ENCODE measurements around the gene UGT1A8. TPM values are rescaled to one million over a fixed set of nuclear protein-coding genes. Genes with fewer than 3 reads are reported as not detected.

Gene UGT1A8
- total and polyA plus RNA-seq, 2 experiments from 2014 or later: 0.45 TPM; not detected in 1

DNA sequence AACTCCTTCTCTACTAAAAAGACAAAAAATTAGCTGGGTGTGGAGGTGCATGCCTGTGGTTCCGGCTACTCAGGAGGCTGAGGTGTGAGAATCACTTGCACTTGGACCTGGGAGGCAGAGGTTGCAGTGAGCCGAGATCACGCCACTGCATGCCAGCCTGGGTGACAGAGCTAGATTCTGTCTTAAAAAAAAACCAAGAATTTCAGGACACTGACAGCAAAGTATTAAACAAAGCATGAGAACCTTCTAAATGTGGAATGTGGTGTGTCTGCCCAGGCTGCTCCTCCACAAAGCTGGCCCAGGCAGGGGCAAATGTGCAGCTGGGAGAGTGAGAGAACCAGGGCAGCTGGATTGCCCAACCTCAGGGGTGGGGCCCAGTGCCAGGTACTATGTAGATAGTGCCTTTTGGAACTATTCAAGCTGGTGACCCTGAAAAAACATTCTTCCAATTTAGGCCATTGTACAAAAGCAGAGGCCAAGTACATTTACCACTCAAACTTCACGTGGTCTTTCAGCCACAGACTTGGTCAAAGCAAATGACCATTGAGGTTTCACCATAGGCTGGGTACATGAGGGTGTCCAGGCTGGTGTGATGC, 88.6 kb downstream of the UGT1A8 start:
- Mint-ChIP-seq H3K4me3 (no peak overlapping the region), H3K27ac (no peak overlapping the region), H3K36me3 (ENCODE audit: low read depth) (no peaks in the 10 kb centered on the region), H3K4me1 (peaks cover under 1% of the 10 kb centered on the region; the same call in 1 of the 3 replicates), H3K27me3 (ENCODE audit: insufficient read depth, low read depth, poor library complexity) (peaks cover 2% of the 10 kb centered on the region), H3K9me3 (no peaks in the 10 kb centered on the region)
- no peaks in the 10 kb centered on the region for H3K79me2 ChIP-seq (replicated peaks; ENCODE audit: insufficient read depth)
- H3F3A ChIP-seq (replicated peaks; ENCODE audit: low read depth): no peaks in the 10 kb centered on the region
- H3K4me3 ChIP-seq: no peak overlapping the region
- H3K9me2 ChIP-seq (ENCODE audit: insufficient read depth): peaks cover 5% of the 10 kb centered on the region; the same call in 1 of the 2 replicates
- DNase-seq (ENCODE audit: low spot score) (no peak), ATAC-seq (no peak)
- no peak overlapping the region for H3K4me2 ChIP-seq
- no peaks in the 10 kb centered on the region for H3K27me3 ChIP-seq (ENCODE audit: insufficient read depth)
- no peak for TF ChIP-seq ZNF331 (CRISPR knock-in tag; IDR thresholded peaks at IDR 0.05; ENCODE audit: low read depth)
- no peak for TF ChIP-seq EZH2 (IDR thresholded peaks at IDR 0.05; ENCODE audit: low read depth, unreplicated experiment)
- TF ChIP-seq NANOG (IDR thresholded peaks at IDR 0.05; ENCODE audit: borderline replicate concordance): no peak
- no peak for TF ChIP-seq JUNB (IDR thresholded peaks at IDR 0.05; ENCODE audit: unreplicated experiment)
- TF ChIP-seq, protein P1, sequence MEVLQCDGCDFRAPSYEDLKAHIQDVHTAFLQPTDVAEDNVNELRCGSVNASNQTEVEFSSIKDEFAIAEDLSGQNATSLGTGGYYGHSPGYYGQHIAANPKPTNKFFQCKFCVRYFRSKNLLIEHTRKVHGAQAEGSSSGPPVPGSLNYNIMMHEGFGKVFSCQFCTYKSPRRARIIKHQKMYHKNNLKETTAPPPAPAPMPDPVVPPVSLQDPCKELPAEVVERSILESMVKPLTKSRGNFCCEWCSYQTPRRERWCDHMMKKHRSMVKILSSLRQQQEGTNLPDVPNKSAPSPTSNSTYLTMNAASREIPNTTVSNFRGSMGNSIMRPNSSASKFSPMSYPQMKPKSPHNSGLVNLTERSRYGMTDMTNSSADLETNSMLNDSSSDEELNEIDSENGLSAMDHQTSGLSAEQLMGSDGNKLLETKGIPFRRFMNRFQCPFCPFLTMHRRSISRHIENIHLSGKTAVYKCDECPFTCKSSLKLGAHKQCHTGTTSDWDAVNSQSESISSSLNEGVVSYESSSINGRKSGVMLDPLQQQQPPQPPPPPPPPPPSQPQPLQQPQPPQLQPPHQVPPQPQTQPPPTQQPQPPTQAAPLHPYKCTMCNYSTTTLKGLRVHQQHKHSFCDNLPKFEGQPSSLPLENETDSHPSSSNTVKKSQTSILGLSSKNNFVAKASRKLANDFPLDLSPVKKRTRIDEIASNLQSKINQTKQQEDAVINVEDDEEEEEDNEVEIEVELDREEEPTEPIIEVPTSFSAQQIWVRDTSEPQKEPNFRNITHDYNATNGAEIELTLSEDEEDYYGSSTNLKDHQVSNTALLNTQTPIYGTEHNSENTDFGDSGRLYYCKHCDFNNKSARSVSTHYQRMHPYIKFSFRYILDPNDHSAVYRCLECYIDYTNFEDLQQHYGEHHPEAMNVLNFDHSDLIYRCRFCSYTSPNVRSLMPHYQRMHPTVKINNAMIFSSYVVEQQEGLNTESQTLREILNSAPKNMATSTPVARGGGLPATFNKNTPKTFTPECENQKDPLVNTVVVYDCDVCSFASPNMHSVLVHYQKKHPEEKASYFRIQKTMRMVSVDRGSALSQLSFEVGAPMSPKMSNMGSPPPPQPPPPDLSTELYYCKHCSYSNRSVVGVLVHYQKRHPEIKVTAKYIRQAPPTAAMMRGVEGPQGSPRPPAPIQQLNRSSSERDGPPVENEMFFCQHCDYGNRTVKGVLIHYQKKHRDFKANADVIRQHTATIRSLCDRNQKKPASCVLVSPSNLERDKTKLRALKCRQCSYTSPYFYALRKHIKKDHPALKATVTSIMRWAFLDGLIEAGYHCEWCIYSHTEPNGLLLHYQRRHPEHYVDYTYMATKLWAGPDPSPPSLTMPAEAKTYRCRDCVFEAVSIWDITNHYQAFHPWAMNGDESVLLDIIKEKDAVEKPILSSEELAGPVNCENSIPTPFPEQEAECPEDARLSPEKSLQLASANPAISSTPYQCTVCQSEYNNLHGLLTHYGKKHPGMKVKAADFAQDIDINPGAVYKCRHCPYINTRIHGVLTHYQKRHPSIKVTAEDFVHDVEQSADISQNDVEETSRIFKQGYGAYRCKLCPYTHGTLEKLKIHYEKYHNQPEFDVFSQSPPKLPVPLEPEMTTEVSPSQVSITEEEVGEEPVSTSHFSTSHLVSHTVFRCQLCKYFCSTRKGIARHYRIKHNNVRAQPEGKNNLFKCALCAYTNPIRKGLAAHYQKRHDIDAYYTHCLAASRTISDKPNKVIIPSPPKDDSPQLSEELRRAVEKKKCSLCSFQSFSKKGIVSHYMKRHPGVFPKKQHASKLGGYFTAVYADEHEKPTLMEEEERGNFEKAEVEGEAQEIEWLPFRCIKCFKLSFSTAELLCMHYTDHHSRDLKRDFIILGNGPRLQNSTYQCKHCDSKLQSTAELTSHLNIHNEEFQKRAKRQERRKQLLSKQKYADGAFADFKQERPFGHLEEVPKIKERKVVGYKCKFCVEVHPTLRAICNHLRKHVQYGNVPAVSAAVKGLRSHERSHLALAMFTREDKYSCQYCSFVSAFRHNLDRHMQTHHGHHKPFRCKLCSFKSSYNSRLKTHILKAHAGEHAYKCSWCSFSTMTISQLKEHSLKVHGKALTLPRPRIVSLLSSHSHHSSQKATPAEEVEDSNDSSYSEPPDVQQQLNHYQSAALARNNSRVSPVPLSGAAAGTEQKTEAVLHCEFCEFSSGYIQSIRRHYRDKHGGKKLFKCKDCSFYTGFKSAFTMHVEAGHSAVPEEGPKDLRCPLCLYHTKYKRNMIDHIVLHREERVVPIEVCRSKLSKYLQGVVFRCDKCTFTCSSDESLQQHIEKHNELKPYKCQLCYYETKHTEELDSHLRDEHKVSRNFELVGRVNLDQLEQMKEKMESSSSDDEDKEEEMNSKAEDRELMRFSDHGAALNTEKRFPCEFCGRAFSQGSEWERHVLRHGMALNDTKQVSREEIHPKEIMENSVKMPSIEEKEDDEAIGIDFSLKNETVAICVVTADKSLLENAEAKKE (CRISPR knock-in tag; IDR thresholded peaks at IDR 0.05): no peak
- H3K4me1 ChIP-seq (ENCODE audit: insufficient read depth): no peaks in the 10 kb centered on the region
- no peak overlapping the region for H3K27ac ChIP-seq (ENCODE audit: low read depth)
- H3K36me3 ChIP-seq (ENCODE audit: insufficient read depth): no peaks in the 10 kb centered on the region
- no peak overlapping the region for H2AFZ ChIP-seq
- H4K20me1 ChIP-seq (replicated peaks; ENCODE audit: insufficient read depth): no peaks in the 10 kb centered on the region

DNA sequence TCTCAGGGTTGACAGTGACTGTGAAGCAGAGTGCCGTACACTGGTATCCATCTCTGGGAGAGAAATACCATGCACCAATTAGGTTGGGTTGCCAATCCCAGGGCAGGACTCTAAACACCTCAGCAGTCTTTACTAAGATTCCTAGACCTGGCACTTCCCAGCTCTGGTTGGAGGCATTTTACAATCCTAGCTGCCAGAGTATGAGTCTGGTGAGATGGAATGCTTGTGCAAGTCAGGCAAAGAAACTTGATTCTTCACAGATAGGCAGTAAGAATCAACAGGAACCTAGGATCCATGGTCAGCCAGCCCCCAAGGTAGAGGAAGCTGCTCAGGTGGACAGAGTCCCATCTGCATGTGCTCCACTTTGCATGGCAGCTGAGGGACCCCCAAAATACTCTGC, 89.3 kb downstream of the UGT1A8 start:
- Histone ChIP-seq H3K36me3 (ENCODE audit: insufficient read depth) (no peaks in the 10 kb centered on the region), H2AFZ (no peak overlapping the region), H3K4me3 (no peak overlapping the region), H3K27ac (ENCODE audit: low read depth) (no peak overlapping the region), H3K9me2 (ENCODE audit: insufficient read depth) (peaks cover 5% of the 10 kb centered on the region; the same call in 1 of the 2 replicates), H4K20me1 (replicated peaks; ENCODE audit: insufficient read depth) (no peaks in the 10 kb centered on the region), H3K4me1 (ENCODE audit: insufficient read depth) (no peaks in the 10 kb centered on the region), H3F3A (replicated peaks; ENCODE audit: low read depth) (no peaks in the 10 kb centered on the region), H3K79me2 (replicated peaks; ENCODE audit: insufficient read depth) (no peaks in the 10 kb centered on the region), H3K4me2 (no peak overlapping the region), H3K27me3 (ENCODE audit: insufficient read depth) (no peaks in the 10 kb centered on the region)
- ATAC-seq (no peak), DNase-seq (ENCODE audit: low spot score) (no peak)
- no peak overlapping the region for H3K27ac Mint-ChIP-seq
- H3K4me1 Mint-ChIP-seq: peaks cover 4% of the 10 kb centered on the region; the same call in 1 of the 3 replicates
- peaks cover 6% of the 10 kb centered on the region for H3K27me3 Mint-ChIP-seq (ENCODE audit: insufficient read depth, low read depth, poor library complexity)
- H3K9me3 Mint-ChIP-seq: no peaks in the 10 kb centered on the region; the same call in 2 of the 3 replicates
- no peaks in the 10 kb centered on the region for H3K36me3 Mint-ChIP-seq (ENCODE audit: low read depth)
- no peak overlapping the region for H3K4me3 Mint-ChIP-seq
- TF ChIP-seq CREB1 (CRISPR knock-in tag; IDR thresholded peaks at IDR 0.05; ENCODE audit: low read depth) (no peak), STAT1 (IDR thresholded peaks at IDR 0.05; ENCODE audit: unreplicated experiment) (no peak), EZH2 (IDR thresholded peaks at IDR 0.05; ENCODE audit: low read depth, unreplicated experiment) (no peak), ZNF331 (CRISPR knock-in tag; IDR thresholded peaks at IDR 0.05; ENCODE audit: low read depth) (no peak), ZNF114 (CRISPR knock-in tag; IDR thresholded peaks at IDR 0.05) (no peak), JUNB (IDR thresholded peaks at IDR 0.05; ENCODE audit: unreplicated experiment) (no peak), POLR2AphosphoS5 (IDR thresholded peaks at IDR 0.05; ENCODE audit: low read depth) (no peak), NANOG (IDR thresholded peaks at IDR 0.05; ENCODE audit: borderline replicate concordance) (no peak)
- TF ChIP-seq, protein P2, sequence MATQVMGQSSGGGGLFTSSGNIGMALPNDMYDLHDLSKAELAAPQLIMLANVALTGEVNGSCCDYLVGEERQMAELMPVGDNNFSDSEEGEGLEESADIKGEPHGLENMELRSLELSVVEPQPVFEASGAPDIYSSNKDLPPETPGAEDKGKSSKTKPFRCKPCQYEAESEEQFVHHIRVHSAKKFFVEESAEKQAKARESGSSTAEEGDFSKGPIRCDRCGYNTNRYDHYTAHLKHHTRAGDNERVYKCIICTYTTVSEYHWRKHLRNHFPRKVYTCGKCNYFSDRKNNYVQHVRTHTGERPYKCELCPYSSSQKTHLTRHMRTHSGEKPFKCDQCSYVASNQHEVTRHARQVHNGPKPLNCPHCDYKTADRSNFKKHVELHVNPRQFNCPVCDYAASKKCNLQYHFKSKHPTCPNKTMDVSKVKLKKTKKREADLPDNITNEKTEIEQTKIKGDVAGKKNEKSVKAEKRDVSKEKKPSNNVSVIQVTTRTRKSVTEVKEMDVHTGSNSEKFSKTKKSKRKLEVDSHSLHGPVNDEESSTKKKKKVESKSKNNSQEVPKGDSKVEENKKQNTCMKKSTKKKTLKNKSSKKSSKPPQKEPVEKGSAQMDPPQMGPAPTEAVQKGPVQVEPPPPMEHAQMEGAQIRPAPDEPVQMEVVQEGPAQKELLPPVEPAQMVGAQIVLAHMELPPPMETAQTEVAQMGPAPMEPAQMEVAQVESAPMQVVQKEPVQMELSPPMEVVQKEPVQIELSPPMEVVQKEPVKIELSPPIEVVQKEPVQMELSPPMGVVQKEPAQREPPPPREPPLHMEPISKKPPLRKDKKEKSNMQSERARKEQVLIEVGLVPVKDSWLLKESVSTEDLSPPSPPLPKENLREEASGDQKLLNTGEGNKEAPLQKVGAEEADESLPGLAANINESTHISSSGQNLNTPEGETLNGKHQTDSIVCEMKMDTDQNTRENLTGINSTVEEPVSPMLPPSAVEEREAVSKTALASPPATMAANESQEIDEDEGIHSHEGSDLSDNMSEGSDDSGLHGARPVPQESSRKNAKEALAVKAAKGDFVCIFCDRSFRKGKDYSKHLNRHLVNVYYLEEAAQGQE (IDR thresholded peaks at IDR 0.05; ENCODE audit: unreplicated experiment): no peak
- TF ChIP-seq, protein P3, sequence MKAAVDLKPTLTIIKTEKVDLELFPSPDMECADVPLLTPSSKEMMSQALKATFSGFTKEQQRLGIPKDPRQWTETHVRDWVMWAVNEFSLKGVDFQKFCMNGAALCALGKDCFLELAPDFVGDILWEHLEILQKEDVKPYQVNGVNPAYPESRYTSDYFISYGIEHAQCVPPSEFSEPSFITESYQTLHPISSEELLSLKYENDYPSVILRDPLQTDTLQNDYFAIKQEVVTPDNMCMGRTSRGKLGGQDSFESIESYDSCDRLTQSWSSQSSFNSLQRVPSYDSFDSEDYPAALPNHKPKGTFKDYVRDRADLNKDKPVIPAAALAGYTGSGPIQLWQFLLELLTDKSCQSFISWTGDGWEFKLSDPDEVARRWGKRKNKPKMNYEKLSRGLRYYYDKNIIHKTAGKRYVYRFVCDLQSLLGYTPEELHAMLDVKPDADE (IDR thresholded peaks at IDR 0.05): no peak
